ENCODE results near the gene CDH12. TPM values are rescaled to one million over a fixed set of nuclear protein-coding genes. Genes with fewer than 3 reads are reported as not detected.

Gene CDH12
- total RNA-seq, 1 experiment from 2014 or later = not detected

DNA sequence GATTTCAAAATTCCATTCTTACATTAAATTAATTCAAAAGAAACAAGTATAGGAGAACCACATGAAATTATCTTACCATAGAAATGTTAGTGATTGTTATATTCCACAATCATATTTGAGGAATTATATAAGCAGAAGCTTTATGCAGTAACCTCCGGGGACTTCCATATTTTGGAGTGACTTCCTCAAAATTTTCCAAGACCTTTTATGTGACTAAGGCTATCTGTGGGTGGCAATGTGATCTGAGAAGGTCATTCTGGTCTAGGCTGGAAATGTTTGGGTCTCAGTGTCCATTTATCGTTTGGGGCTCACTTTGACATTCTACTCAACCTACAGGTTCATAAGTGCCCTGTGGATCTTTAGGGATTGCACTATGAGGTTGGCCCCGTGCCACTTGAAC, 776.6 kb downstream of the CDH12 start (continued):
- TF ChIP-seq REST (IDR thresholded peaks at IDR 0.05; ENCODE audit: low read depth) = no peak
- no peak for TF ChIP-seq CEBPB (IDR thresholded peaks at IDR 0.05; ENCODE audit: low read depth)

- no peak overlapping the region for H3K4me2 ChIP-seq (ENCODE audit: low read length)
- ChIA-PET CTCF (no interaction called here), RAD21 (ENCODE audit: low non-redundant PET in 1 of 2, low total read pairs in 2 of 2, uncharacterized antibody in 2 of 2, unreplicated experiment in 2 of 2) (no interaction called here), POLR2A (no interaction called here)
- H3K9ac ChIP-seq (ENCODE audit: low read length) = no peak overlapping the region
- H3K27ac ChIP-seq (ENCODE audit: low read depth, low read length) = no peak overlapping the region
- no TSS peak for BruUV-seq (replicated peaks)
- no peak overlapping the region for H2AFZ ChIP-seq (ENCODE audit: low read depth, low read length, poor library complexity, severe bottlenecking)
- no peaks in the 10 kb centered on the region for H3K79me2 ChIP-seq (ENCODE audit: insufficient read depth, low read length)
- no peaks in the 10 kb centered on the region for H3K36me3 ChIP-seq (ENCODE audit: control insufficient read depth in 1 of 2, insufficient read depth in 2 of 2, low read length in 2 of 2)
- H3K4me1 ChIP-seq (ENCODE audit: control insufficient read depth in 1 of 2, insufficient read depth in 2 of 2, low read length in 2 of 2) = no peaks in the 10 kb centered on the region
- H3K27me3 ChIP-seq (ENCODE audit: insufficient read depth, low read length) = no peaks in the 10 kb centered on the region
- no peaks in the 10 kb centered on the region for H3K9me2 ChIP-seq (ENCODE audit: insufficient read depth)
- H3K9me3 ChIP-seq (ENCODE audit: control insufficient read depth in 1 of 2, insufficient read depth in 1 of 2, low read depth in 1 of 2, low read length in 2 of 2) = peaks cover 0 to 23% of the 10 kb centered on the region in 2 experiments; a peak in 2 of 4 replicates
- DNase-seq (ENCODE audit: low read depth, low spot score) = no peak
- ATAC-seq = no peak
- intact Hi-C loops (cut with micrococcal nuclease) = no loop called here
- no peaks in the 10 kb centered on the region for H4K20me1 ChIP-seq (ENCODE audit: insufficient read depth)
- no peak overlapping the region for H3K4me3 ChIP-seq (replicated peaks in 1 of 2; ENCODE audit: low read depth in 1 of 2, low read length in 2 of 2)
- TF ChIP-seq FOSL1 (IDR thresholded peaks at IDR 0.05; ENCODE audit: low read depth) = no peak
- TF ChIP-seq CBX3 (IDR thresholded peaks at IDR 0.05; ENCODE audit: low read depth) = no peak
- no peak for TF ChIP-seq CEBPB (IDR thresholded peaks at IDR 0.05; ENCODE audit: low read depth)
- no peak for TF ChIP-seq EZH2phosphoT487 (IDR thresholded peaks at IDR 0.05; ENCODE audit: borderline replicate concordance)
- no peak for TF ChIP-seq POLR2AphosphoS5 (IDR thresholded peaks at IDR 0.05; ENCODE audit: low read depth, low read length)
- no peak for TF ChIP-seq POLR2A (IDR thresholded peaks at IDR 0.05; ENCODE audit: borderline replicate concordance, extremely low read depth, insufficient read depth, insufficient read length)
- TF ChIP-seq RAD21 (IDR thresholded peaks at IDR 0.05; ENCODE audit: low read depth) = no peak
- TF ChIP-seq SRF (IDR thresholded peaks at IDR 0.05; ENCODE audit: low read depth) = no peak
- TF ChIP-seq REST (IDR thresholded peaks at IDR 0.05; ENCODE audit: low read depth) = no peak
- TF ChIP-seq ELF1 (IDR thresholded peaks at IDR 0.05; ENCODE audit: borderline replicate concordance, low read depth) = no peak
- no peak for TF ChIP-seq CTCF (IDR thresholded peaks at IDR 0.05 in 2 of 3, conservative IDR thresholded peaks at IDR 0.05 in 1 of 3; ENCODE audit: borderline replicate concordance in 1 of 3, insufficient read depth in 1 of 3, low read depth in 2 of 3, low read length in 2 of 3)
- TF ChIP-seq YY1 (IDR thresholded peaks at IDR 0.05; ENCODE audit: extremely low read depth, insufficient replicate concordance, low read depth, low read length) = no peak
- TF ChIP-seq ZNF274 (IDR thresholded peaks at IDR 0.05; ENCODE audit: low read depth, low read length) = no peak
Observed at GRCh38 chr5:22070186-22070728, 782.9 kb downstream of the CDH12 start.
